Osteoblast (primary cell): ENCODE data around the gene SMDT1. TPM values are rescaled to one million over a fixed set of nuclear protein-coding genes. Genes with fewer than 3 reads are reported as not detected.
A peak's percentile ranks its signal among the peaks of the same experiment; 100 is the strongest.
"Not testable (repeated sequence)": the region's sequence is repeated elsewhere in the genome, so short reads cannot be mapped to it uniquely, and the experiment has no call there.

Experiments
- DNase-seq: peaks from one replicate; pipeline ENCODE4 v3.0.0; 2011; ENCODE audit warnings: low spot score, mixed read lengths; ENCODE audit not compliant: insufficient read length; ENCODE audit errors: missing footprints
- H2AFZ ChIP-seq: 2 replicates; pipeline ENCODE4 v1.6.0; 2011; ENCODE audit warnings: mild to moderate bottlenecking, low read length
- H3K27ac ChIP-seq: 2 replicates; pipeline ENCODE4 v1.5.1; 2011; ENCODE audit warnings: mild to moderate bottlenecking, low read depth, low read length, moderate library complexity
- H3K27me3 ChIP-seq: 2 replicates; pipeline ENCODE4 v1.6.0; 2012; ENCODE audit warnings: mild to moderate bottlenecking, control low read depth, inconsistent platforms, low read length, moderate library complexity; ENCODE audit not compliant: insufficient read depth
- H3K36me3 ChIP-seq: 2 replicates; pipeline ENCODE4 v1.5.1; 2011; ENCODE audit warnings: mild to moderate bottlenecking, low read length, control low read depth, moderate library complexity; ENCODE audit not compliant: insufficient read depth
- H3K4me1 ChIP-seq: 2 replicates; pipeline ENCODE4 v1.5.1; 2011; ENCODE audit warnings: mild to moderate bottlenecking, low read length, control low read depth, moderate library complexity; ENCODE audit not compliant: insufficient read depth
- H3K4me2 ChIP-seq: 2 replicates; pipeline ENCODE4 v1.6.0; 2011; ENCODE audit warnings: mild to moderate bottlenecking, low read length; ENCODE audit not compliant: insufficient read depth
- H3K4me3 ChIP-seq: fragments of 200-600 bp; sonication (generic); 3 replicates; pipeline ENCODE4 v1.5.1; 2012; ENCODE audit warnings: mild to moderate bottlenecking, low read length, inconsistent platforms; ENCODE audit not compliant: insufficient read depth
- H3K79me2 ChIP-seq: 2 replicates; pipeline ENCODE4 v1.6.0; 2012; ENCODE audit warnings: mild to moderate bottlenecking, low read length, control low read depth, inconsistent platforms; ENCODE audit not compliant: insufficient read depth
- H3K9me3 ChIP-seq: 2 replicates; pipeline ENCODE4 v1.5.1; 2011; ENCODE audit warnings: low read depth, low read length, control low read depth
- H4K20me1 ChIP-seq: 2 replicates; pipeline ENCODE4 v1.6.0; 2012; ENCODE audit warnings: mild to moderate bottlenecking, low read length, control low read depth; ENCODE audit not compliant: insufficient read depth
- CTCF ChIP-seq: IDR thresholded peaks from 2 replicates; pipeline ENCODE4 v1.5.1; 2011; ENCODE audit warnings: mild to moderate bottlenecking, low read depth, low read length, moderate library complexity; ENCODE audit errors: extremely low read depth
- total RNA-seq: library from RNA; depleted of rRNA; stranded (reverse); fragments of >200 nt; gene quantifications from 2 replicates; pipeline ENCODE4 v1.2.3, GENCODE V29; 2012

Gene SMDT1
- total RNA-seq, 1 donor, result 4.7 TPM

DNA sequence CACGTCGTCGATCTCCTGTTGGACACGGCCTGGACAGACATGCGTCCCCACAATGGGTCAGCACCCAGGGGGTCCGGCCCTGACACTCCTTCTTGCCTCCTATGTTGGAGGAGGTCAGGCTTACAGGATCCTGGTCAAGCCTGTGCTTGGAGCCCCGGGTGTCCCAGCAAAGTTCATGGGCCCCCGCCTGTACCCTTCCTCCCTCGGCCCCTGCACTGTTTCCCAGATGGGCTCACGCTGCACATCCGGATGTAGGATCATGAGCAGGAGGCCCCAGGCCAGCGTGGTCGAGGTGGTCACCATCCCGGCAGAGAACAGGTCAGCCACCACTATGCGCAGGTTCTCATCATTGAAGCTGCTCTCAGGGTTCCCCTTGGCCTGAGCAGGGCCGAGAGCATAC lies 48.1 kb downstream of the SMDT1 start:
- TF ChIP-seq CTCF, result no peak
- no peak overlapping the region for H3K4me2 ChIP-seq
- no peaks in the 10 kb centered on the region for H4K20me1 ChIP-seq
- no peaks in the 10 kb centered on the region for H3K27me3 ChIP-seq
- no peaks in the 10 kb centered on the region for H3K79me2 ChIP-seq
- no peak for DNase-seq
- no peak overlapping the region for H3K27ac ChIP-seq
- H3K36me3 ChIP-seq, result no peaks in the 10 kb centered on the region
- H3K4me1 ChIP-seq, result no peaks in the 10 kb centered on the region
- H2AFZ ChIP-seq, result no peak overlapping the region
- no peaks in the 10 kb centered on the region for H3K9me3 ChIP-seq
- no peak overlapping the region for H3K4me3 ChIP-seq

GRCh38 chr22:42128007-42128406 lies 48.5 kb downstream of the SMDT1 start:
- not testable (repeated sequence) for H3K27me3 ChIP-seq, H4K20me1 ChIP-seq, H3K27ac ChIP-seq, H3K4me2 ChIP-seq, H3K79me2 ChIP-seq, H3K36me3 ChIP-seq, DNase-seq, H3K9me3 ChIP-seq, H3K4me1 ChIP-seq, H3K4me3 ChIP-seq, H2AFZ ChIP-seq

DNA sequence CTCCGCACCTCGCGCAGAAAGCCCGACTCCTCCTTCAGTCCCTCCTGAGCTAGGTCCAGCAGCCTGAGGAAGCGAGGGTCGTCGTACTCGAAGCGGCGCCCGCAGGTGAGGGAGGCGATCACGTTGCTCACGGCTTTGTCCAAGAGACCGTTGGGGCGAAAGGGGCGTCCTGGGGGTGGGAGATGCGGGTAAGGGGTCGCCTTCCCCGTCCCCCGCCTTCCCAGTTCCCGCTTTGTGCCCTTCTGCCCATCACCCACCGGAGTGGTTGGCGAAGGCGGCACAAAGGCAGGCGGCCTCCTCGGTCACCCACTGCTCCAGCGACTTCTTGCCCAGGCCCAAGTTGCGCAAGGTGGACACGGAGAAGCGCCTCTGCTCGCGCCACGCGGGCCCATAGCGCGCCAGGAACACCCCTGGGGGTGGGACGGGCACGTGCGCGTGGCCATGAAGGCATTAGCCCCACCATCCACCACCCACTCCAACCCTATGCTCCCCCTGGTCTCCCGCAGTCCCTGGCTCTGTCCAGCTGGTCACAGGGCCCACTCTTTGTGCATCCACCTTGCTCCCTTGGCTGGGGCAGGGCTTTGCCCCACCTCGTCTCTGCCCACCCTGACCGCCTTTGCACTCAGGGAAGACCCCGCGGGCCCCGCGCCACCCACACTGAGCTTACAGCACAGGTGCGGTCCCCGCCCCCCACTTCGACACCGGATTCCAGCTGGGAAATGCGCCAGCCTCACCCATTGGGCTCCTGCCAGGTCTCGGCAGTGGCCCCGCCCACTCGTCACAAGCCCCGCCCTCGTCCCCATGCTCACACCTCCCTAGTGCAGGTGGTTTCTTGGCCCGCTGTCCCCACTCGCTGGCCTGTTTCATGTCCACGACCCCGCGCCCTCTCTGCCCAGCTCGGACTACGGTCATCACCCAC lies 49.5 kb downstream of the SMDT1 start:
- not testable (repeated sequence) for H4K20me1 ChIP-seq, H3K9me3 ChIP-seq, H3K4me2 ChIP-seq, H2AFZ ChIP-seq, H3K27me3 ChIP-seq, H3K79me2 ChIP-seq, H3K4me3 ChIP-seq, H3K4me1 ChIP-seq, H3K36me3 ChIP-seq, H3K27ac ChIP-seq
- DNase-seq, result peak; percentile 76

DNA sequence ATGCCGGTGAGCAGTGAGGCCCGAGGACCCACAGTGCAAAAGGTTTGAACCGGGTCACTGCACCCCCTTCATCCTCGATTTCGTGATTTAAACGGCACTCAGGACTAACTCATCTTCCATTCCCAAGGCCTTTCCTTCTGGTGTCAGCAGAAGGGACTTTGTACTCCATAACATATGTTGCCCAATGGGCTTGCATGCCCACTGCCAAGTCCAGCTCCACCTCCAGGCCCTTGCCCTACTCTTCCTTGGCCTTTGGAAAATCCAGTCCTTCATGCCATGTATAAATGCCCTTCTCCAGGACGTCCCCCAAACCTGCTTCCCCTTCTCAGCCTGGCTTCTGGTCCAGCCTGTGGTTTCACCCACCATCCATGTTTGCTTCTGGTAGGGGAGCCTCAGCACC lies 50.7 kb downstream of the SMDT1 start:
- H4K20me1 ChIP-seq, H3K27me3 ChIP-seq, DNase-seq, H3K4me1 ChIP-seq, H3K4me3 ChIP-seq, H3K79me2 ChIP-seq, H3K9me3 ChIP-seq, H2AFZ ChIP-seq, H3K4me2 ChIP-seq, H3K27ac ChIP-seq, H3K36me3 ChIP-seq: not testable (repeated sequence)

DNA sequence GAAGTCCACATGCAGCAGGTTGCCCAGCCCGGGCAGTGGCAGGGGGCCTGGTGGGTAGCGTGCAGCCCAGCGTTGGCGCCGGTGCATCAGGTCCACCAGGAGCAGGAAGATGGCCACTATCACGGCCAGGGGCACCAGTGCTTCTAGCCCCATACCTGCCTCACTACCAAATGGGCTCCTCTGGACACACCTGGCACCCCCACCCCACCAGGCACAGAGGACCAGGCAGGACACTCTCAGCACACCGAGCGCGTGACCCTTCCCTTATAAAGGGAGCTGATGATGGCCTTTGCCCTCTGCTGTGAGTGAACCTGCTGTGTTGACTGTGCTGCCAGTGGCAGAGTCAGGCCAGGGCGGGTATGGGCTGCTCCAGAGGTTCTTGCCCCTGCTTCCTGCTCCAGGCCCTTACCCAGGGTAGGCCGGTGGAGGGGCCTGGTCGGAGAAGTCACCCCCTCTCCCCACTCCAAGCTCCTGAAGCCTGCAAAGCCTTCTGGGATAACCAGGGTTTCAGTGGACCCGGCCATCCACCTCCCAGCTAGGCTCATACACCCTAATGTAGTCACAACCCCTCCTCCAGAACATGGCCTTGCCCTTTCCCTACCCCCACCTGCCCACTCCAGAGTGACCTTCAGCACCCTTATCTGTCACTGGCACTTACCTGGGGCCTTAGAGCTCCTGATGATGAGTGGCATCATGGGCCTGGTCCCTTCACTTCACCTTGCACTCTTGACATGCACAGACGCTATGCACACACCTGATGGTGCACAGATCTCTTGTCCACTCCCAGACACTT lies 51.3 kb downstream of the SMDT1 start, which contains the start of gene CYP2D6:
CYP2D6 (minus strand) TSS at position 172 of the 793 bp plus-strand sequence; CDS start at position 153, 19 bp downstream.
- H3K36me3 ChIP-seq, DNase-seq, H3K4me2 ChIP-seq, H4K20me1 ChIP-seq, H3K79me2 ChIP-seq, H3K9me3 ChIP-seq, H3K4me1 ChIP-seq, H3K27ac ChIP-seq, H2AFZ ChIP-seq, H3K4me3 ChIP-seq, H3K27me3 ChIP-seq: not testable (repeated sequence)
